DOHH2 (cell line): Measurements from ENCODE around the gene DPH6.

Experiments used
- H3F3A ChIP-seq: fragments of 200-600 bp; sonication (generic), shearing (Covaris generic); 2 replicates; pipeline ENCODE4 v1.6.0; 2016; ENCODE audit warnings: antibody characterized with exemption, mild to moderate bottlenecking; ENCODE audit not compliant: control insufficient read depth, insufficient read depth
- H3K27ac ChIP-seq: fragments of 200-600 bp; sonication (generic); 2 replicates; pipeline ENCODE4 v1.5.1; 2014; ENCODE audit warnings: low read depth, mild to moderate bottlenecking, low read length, moderate library complexity
- H3K27me3 ChIP-seq: fragments of 200-600 bp; sonication (generic); 2 replicates; pipeline ENCODE4 v1.6.1; 2014; ENCODE audit warnings: mild to moderate bottlenecking, low read length, mixed read lengths; ENCODE audit not compliant: control insufficient read depth
- H3K36me3 ChIP-seq: fragments of 200-600 bp; sonication (generic); 2 replicates; pipeline ENCODE4 v1.6.1; 2014; ENCODE audit warnings: mild to moderate bottlenecking, low read length, moderate library complexity, mixed read lengths; ENCODE audit not compliant: control insufficient read depth
- H3K4me1 ChIP-seq: fragments of 200-600 bp; sonication (generic); 2 replicates; pipeline ENCODE4 v1.6.1; 2014; ENCODE audit warnings: mild to moderate bottlenecking, low read length, mixed read lengths; ENCODE audit not compliant: control insufficient read depth
- H3K4me2 ChIP-seq: fragments of 200-600 bp; sonication (generic); 2 replicates; pipeline ENCODE4 v1.6.0; 2014; ENCODE audit warnings: mild to moderate bottlenecking, low read length, moderate library complexity
- H3K4me3 ChIP-seq: fragments of 200-600 bp; sonication (generic); 2 replicates; pipeline ENCODE4 v1.5.1; 2014; ENCODE audit warnings: mild to moderate bottlenecking, low read length, mixed read lengths
- H3K79me2 ChIP-seq: fragments of 200-600 bp; sonication (generic); 2 replicates; pipeline ENCODE4 v1.6.1; 2014; ENCODE audit warnings: mild to moderate bottlenecking, low read length, mixed read lengths; ENCODE audit not compliant: control insufficient read depth
- H3K9me2 ChIP-seq: fragments of 200-600 bp; sonication (generic); replicated peaks from 2 replicates; pipeline ENCODE4 v1.6.1; 2014; ENCODE audit warnings: mild to moderate bottlenecking, low read length, mixed read lengths; ENCODE audit not compliant: control insufficient read depth
- H3K9me3 ChIP-seq: fragments of 200-600 bp; sonication (generic); 2 replicates; pipeline ENCODE4 v1.6.1; 2014; ENCODE audit warnings: antibody characterized with exemption, low read length, mixed read lengths; ENCODE audit not compliant: control insufficient read depth, insufficient read depth
- H4K20me1 ChIP-seq: fragments of 200-600 bp; sonication (generic); 2 replicates; pipeline ENCODE4 v1.6.0; 2014; ENCODE audit warnings: low read depth, mild to moderate bottlenecking, antibody characterized with exemption, low read length, moderate library complexity; ENCODE audit not compliant: control insufficient read depth, insufficient read depth
- CTCF ChIP-seq: fragments of 200-600 bp; sonication (generic); IDR thresholded peaks from one replicate; pipeline ENCODE4 v1.5.1; 2014; ENCODE audit warnings: antibody characterized with exemption, mild to moderate bottlenecking, low read depth, low read length; ENCODE audit not compliant: poor library complexity, severe bottlenecking
- EZH2phosphoT487 ChIP-seq: fragments of 200-600 bp; sonication (generic); IDR thresholded peaks from 2 replicates; pipeline ENCODE4 v1.6.1; 2017; ENCODE audit warnings: borderline replicate concordance, mild to moderate bottlenecking, antibody characterized with exemption, low read length, moderate library complexity, mixed read lengths

Gene DPH6

GRCh38 chr15:35555244-35555643 lies 9.3 kb upstream of the DPH6 start:
- Histone ChIP-seq H3K4me3 (no peak overlapping the region), H3K79me2 (no peaks in the 10 kb centered on the region), H3K27ac (no peak overlapping the region), H3K36me3 (no peaks in the 10 kb centered on the region), H3K9me3 (no peaks in the 10 kb centered on the region), H3F3A (no peaks in the 10 kb centered on the region), H3K27me3 (no peaks in the 10 kb centered on the region), H3K4me2 (no peak overlapping the region), H3K9me2 (no peaks in the 10 kb centered on the region), H4K20me1 (no peaks in the 10 kb centered on the region), H3K4me1 (peaks cover 23% of the 10 kb centered on the region)
- TF ChIP-seq CTCF: no peak
- TF ChIP-seq EZH2phosphoT487: no peak

GRCh38 chr15:35550957-35551356 lies 5.0 kb upstream of the DPH6 start:
- no peaks in the 10 kb centered on the region for H3K27me3 ChIP-seq
- peaks cover 29% of the 10 kb centered on the region for H3K4me1 ChIP-seq
- no peak overlapping the region for H3K4me2 ChIP-seq
- H3K9me3 ChIP-seq: no peaks in the 10 kb centered on the region
- no peaks in the 10 kb centered on the region for H3K9me2 ChIP-seq
- no peak overlapping the region for H3K4me3 ChIP-seq
- H3F3A ChIP-seq: no peaks in the 10 kb centered on the region
- H3K36me3 ChIP-seq: no peaks in the 10 kb centered on the region; the same call in 1 of the 2 replicates
- no peak overlapping the region for H3K27ac ChIP-seq
- no peaks in the 10 kb centered on the region for H4K20me1 ChIP-seq
- TF ChIP-seq CTCF: no peak
- peaks cover 7% of the 10 kb centered on the region for H3K79me2 ChIP-seq

- TF ChIP-seq EZH2phosphoT487 (no peak), CTCF (no peak)
- H3K4me2 ChIP-seq: no peak overlapping the region
- H3K27ac ChIP-seq: no peak overlapping the region
- H3K4me3 ChIP-seq: no peak overlapping the region
- no peaks in the 10 kb centered on the region for H3K9me3 ChIP-seq
- no peaks in the 10 kb centered on the region for H3K9me2 ChIP-seq
- no peaks in the 10 kb centered on the region for H3K27me3 ChIP-seq
- H3K36me3 ChIP-seq: no peaks in the 10 kb centered on the region; the same call in 1 of the 2 replicates
- peaks cover 14% of the 10 kb centered on the region for H3K79me2 ChIP-seq
- H3K4me1 ChIP-seq: peaks cover 39% of the 10 kb centered on the region
- H3F3A ChIP-seq: no peaks in the 10 kb centered on the region; the same call in 1 of the 2 replicates
- no peaks in the 10 kb centered on the region for H4K20me1 ChIP-seq
These were observed 3.6 kb upstream of the DPH6 start for GRCh38 chr15:35549567-35549966.

GRCh38 chr15:35548435-35548834 lies 2.5 kb upstream of the DPH6 start:
- Histone ChIP-seq H3K4me3 (no peak overlapping the region), H3F3A (no peaks in the 10 kb centered on the region; the same call in 1 of the 2 replicates), H3K4me1 (peaks cover 32% of the 10 kb centered on the region), H3K27me3 (no peaks in the 10 kb centered on the region), H3K27ac (no peak overlapping the region), H4K20me1 (no peaks in the 10 kb centered on the region), H3K36me3 (no peaks in the 10 kb centered on the region; the same call in 1 of the 2 replicates), H3K9me2 (no peaks in the 10 kb centered on the region), H3K4me2 (no peak overlapping the region), H3K9me3 (no peaks in the 10 kb centered on the region), H3K79me2 (peaks cover 14% of the 10 kb centered on the region)
- TF ChIP-seq EZH2phosphoT487 (no peak), CTCF (no peak)
